Suppressor macrophage treated with lipopolysaccharide for 4 hours (primary cell): Measurements from ENCODE around the gene HIPK3.
"Not testable (repeated sequence)": the region's sequence is repeated elsewhere in the genome, so short reads cannot be mapped to it uniquely, and the experiment has no call there.

Experiments
- DNase-seq: peaks from one replicate; pipeline ENCODE4 v3.0.0-alpha.2; 2020

HIPK3 gene

GRCh38 chr11:33259869-33260268 is 2.7 kb downstream of the HIPK3 start:
- DNase-seq: no peak

- not testable (repeated sequence) for DNase-seq
Observed at GRCh38 chr11:33261350-33261749, 4.2 kb downstream of the HIPK3 start.

GRCh38 chr11:33262011-33262645 is 4.9 kb downstream of the HIPK3 start:
- DNase-seq: peak; percentile 30

- peak; percentile 55 for DNase-seq
Observed at GRCh38 chr11:33263549-33263948, 6.4 kb downstream of the HIPK3 start.

- DNase-seq: no peak
Observed at GRCh38 chr11:33264926-33265325, 7.7 kb downstream of the HIPK3 start.

GRCh38 chr11:33266393-33267215 is 9.4 kb downstream of the HIPK3 start:
- DNase-seq: no peak

- no peak for DNase-seq
Observed at GRCh38 chr11:33268945-33269540, 11.9 kb downstream of the HIPK3 start.

GRCh38 chr11:33269822-33270221 is 12.6 kb downstream of the HIPK3 start:
- no peak for DNase-seq

- no peak for DNase-seq
Observed at GRCh38 chr11:33271059-33271458, 13.9 kb downstream of the HIPK3 start.

- DNase-seq: no peak
Observed at GRCh38 chr11:33272338-33273107, 15.3 kb downstream of the HIPK3 start.

- no peak for DNase-seq
Observed at GRCh38 chr11:33273656-33274055, 16.5 kb downstream of the HIPK3 start.

- no peak for DNase-seq
Observed at GRCh38 chr11:33280411-33280810, 23.2 kb downstream of the HIPK3 start.

GRCh38 chr11:33281758-33282157 is 24.6 kb downstream of the HIPK3 start:
- no peak for DNase-seq

- no peak for DNase-seq
Observed at GRCh38 chr11:33284818-33285217, 27.6 kb downstream of the HIPK3 start.

GRCh38 chr11:33290319-33290718 is 33.1 kb downstream of the HIPK3 start:
- no peak for DNase-seq

- DNase-seq: no peak
Observed at GRCh38 chr11:33291004-33291777, 34.0 kb downstream of the HIPK3 start.

GRCh38 chr11:33292311-33292710 is 35.1 kb downstream of the HIPK3 start:
- no peak for DNase-seq

- no peak for DNase-seq
Observed at GRCh38 chr11:33294224-33294623, 37.0 kb downstream of the HIPK3 start.

GRCh38 chr11:33294797-33295196 is 37.6 kb downstream of the HIPK3 start:
- no peak for DNase-seq

- no peak for DNase-seq
Observed at GRCh38 chr11:33296695-33297094, 39.5 kb downstream of the HIPK3 start.

GRCh38 chr11:33303541-33303940 is 46.4 kb downstream of the HIPK3 start:
- no peak for DNase-seq

GRCh38 chr11:33306821-33307220 is 49.6 kb downstream of the HIPK3 start:
- not testable (repeated sequence) for DNase-seq
